ENCODE data around the gene LHFPL3. TPM values are rescaled to one million over a fixed set of nuclear protein-coding genes. Genes with fewer than 3 reads are reported as not detected.

LHFPL3 gene
- total RNA-seq, 1 experiment from 2014 or later = 0.83 TPM

GRCh38 chr7:104933022-104933421 lies 604.6 kb downstream of the LHFPL3 start:
- Mint-ChIP-seq H3K36me3 (no peaks in the 10 kb centered on the region), H3K9me3 (peaks cover 3% of the 10 kb centered on the region), H3K27me3 (ENCODE audit: low read depth) (no peaks in the 10 kb centered on the region; the same call in 1 of the 2 replicates), H3K4me3 (no peak overlapping the region), H3K27ac (no peak overlapping the region), H3K4me1 (peaks cover 26% of the 10 kb centered on the region)
- CTCF ChIA-PET = no interaction called here
- DNase-seq (ENCODE audit: low spot score) = no peak
- no peak for TF ChIP-seq USF2 (CRISPR knock-in tag; IDR thresholded peaks at IDR 0.05)
- TF ChIP-seq NFE2L1 (CRISPR knock-in tag; IDR thresholded peaks at IDR 0.05) = peak; percentile 41; the same call in 1 of the 2 replicates
- no peak for TF ChIP-seq JAZF1 (CRISPR knock-in tag; IDR thresholded peaks at IDR 0.05)
- no peak for TF ChIP-seq GTF2I (CRISPR knock-in tag; conservative IDR thresholded peaks at IDR 0.05)
- TF ChIP-seq MXD4 (CRISPR knock-in tag; IDR thresholded peaks at IDR 0.05; ENCODE audit: borderline replicate concordance) = no peak
- POLR2A ChIA-PET = no interaction called here
- no peak for ATAC-seq

GRCh38 chr7:104933521-104933988 lies 605.2 kb downstream of the LHFPL3 start:
- ChIA-PET POLR2A (no interaction called here), CTCF (no interaction called here)
- no peaks in the 10 kb centered on the region for H3K36me3 Mint-ChIP-seq
- no peak overlapping the region for H3K4me3 Mint-ChIP-seq
- H3K4me1 Mint-ChIP-seq = peaks cover 26% of the 10 kb centered on the region
- no peaks in the 10 kb centered on the region; the same call in 1 of the 2 replicates for H3K27me3 Mint-ChIP-seq (ENCODE audit: low read depth)
- DNase-seq (ENCODE audit: low spot score) (no peak), ATAC-seq (peak; percentile 59)
- H3K9me3 Mint-ChIP-seq = peaks cover 3% of the 10 kb centered on the region
- no peak overlapping the region for H3K27ac Mint-ChIP-seq
- TF ChIP-seq JUN (CRISPR knock-in tag; IDR thresholded peaks at IDR 0.05) (no peak), ZNF121 (CRISPR knock-in tag; IDR thresholded peaks at IDR 0.05) (no peak), MLX (CRISPR knock-in tag; IDR thresholded peaks at IDR 0.05) (no peak), ARID4B (CRISPR knock-in tag; IDR thresholded peaks at IDR 0.05; ENCODE audit: borderline replicate concordance) (no peak), USF2 (CRISPR knock-in tag; IDR thresholded peaks at IDR 0.05) (no peak), KAT7 (CRISPR knock-in tag; IDR thresholded peaks at IDR 0.05; ENCODE audit: borderline replicate concordance) (no peak), ZNF281 (CRISPR knock-in tag; IDR thresholded peaks at IDR 0.05) (no peak), TEAD4 (CRISPR knock-in tag; IDR thresholded peaks at IDR 0.05) (no peak), NR3C1 (CRISPR knock-in tag; conservative IDR thresholded peaks at IDR 0.05; ENCODE audit: low read depth) (no peak), MXD4 (CRISPR knock-in tag; IDR thresholded peaks at IDR 0.05; ENCODE audit: borderline replicate concordance) (no peak), ZNF396 (CRISPR knock-in tag; IDR thresholded peaks at IDR 0.05; ENCODE audit: borderline replicate concordance) (no peak), JAZF1 (CRISPR knock-in tag; IDR thresholded peaks at IDR 0.05) (no peak), ZNF512 (CRISPR knock-in tag; IDR thresholded peaks at IDR 0.05; ENCODE audit: borderline replicate concordance) (no peak), E2F4 (CRISPR knock-in tag; IDR thresholded peaks at IDR 0.05; ENCODE audit: borderline replicate concordance, low read depth) (no peak), CREM (CRISPR knock-in tag; IDR thresholded peaks at IDR 0.05) (no peak)

All from WTC11 (cell line).